ENCODE measurements around the gene PDE6A. TPM values are rescaled to one million over a fixed set of nuclear protein-coding genes. Genes with fewer than 3 reads are reported as not detected.

PDE6A gene
- total RNA-seq, 1 experiment from 2014 or later = not detected

DNA sequence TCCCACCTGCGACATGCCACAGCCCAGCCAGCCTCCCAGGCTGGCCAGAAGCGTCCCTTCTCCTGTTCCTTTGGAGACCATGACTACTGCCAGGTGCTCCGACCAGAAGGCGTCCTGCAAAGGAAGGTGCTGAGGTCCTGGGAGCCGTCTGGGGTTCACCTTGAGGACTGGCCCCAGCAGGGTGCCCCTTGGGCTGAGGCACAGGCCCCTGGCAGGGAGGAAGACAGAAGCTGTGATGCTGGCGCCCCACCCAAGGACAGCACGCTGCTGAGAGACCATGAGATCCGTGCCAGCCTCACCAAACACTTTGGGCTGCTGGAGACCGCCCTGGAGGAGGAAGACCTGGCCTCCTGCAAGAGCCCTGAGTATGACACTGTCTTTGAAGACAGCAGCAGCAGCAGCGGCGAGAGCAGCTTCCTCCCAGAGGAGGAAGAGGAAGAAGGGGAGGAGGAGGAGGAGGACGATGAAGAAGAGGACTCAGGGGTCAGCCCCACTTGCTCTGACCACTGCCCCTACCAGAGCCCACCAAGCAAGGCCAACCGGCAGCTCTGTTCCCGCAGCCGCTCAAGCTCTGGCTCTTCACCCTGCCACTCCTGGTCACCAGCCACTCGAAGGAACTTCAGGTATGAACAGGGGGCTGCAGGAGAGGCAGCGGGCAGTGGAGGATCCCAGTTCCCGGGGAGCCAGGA is 108.0 kb downstream of the PDE6A start:
- no peak overlapping the region for H4K5ac ChIP-seq (ENCODE audit: insufficient read length, low read depth, low read length)
- TF ChIP-seq CTCF (conservative IDR thresholded peaks at IDR 0.05) = no peak
- H2BK120ac ChIP-seq (ENCODE audit: low read depth, low read length, poor library complexity, severe bottlenecking) = no peak overlapping the region
- H3K18ac ChIP-seq (ENCODE audit: insufficient read length, low read depth, low read length) = no peak overlapping the region
- no peak overlapping the region for H4K8ac ChIP-seq (replicated peaks; ENCODE audit: insufficient read length, low read depth, low read length)
- WGBS (ENCODE audit: extremely low coverage, insufficient read length, low lambda C conversion rate) = no CpG with 5 or more reads among the region's 18 CpGs
- no peak overlapping the region for H3K27ac ChIP-seq (ENCODE audit: insufficient read length, low read depth, low read length)
- no peak overlapping the region for H2BK20ac ChIP-seq (ENCODE audit: low read depth, low read length, poor library complexity, severe bottlenecking)
- no peak for DNase-seq
- no peak overlapping the region for H2BK5ac ChIP-seq (ENCODE audit: insufficient read length, low read length)
- Mint-ChIP-seq H3K36me3 (ENCODE audit: insufficient read depth in 1 of 3, low read depth in 3 of 3) (peaks cover 0 to 7% (median 0%) of the 10 kb centered on the region in 3 experiments; a peak in 4 of 7 replicates), H3K4me3 (no peak overlapping the region; a peak in 1 of 5 replicates), H3K9me3 (no peaks in the 10 kb centered on the region), H3K27ac (peak overlapping the region in 2 of 3 experiments; percentile 44 to 95; a peak in 1 of 7 replicates), H3K27me3 (ENCODE audit: low read depth) (no peaks in the 10 kb centered on the region; the same call in 1 of the 2 replicates), H3K4me1 (peaks cover 17 to 18% of the 10 kb centered on the region in 2 experiments)
- H3K9me3 ChIP-seq (ENCODE audit: control insufficient read depth, low read depth, low read length) = no peaks in the 10 kb centered on the region
- H3K23ac ChIP-seq (ENCODE audit: insufficient read length, low read depth, low read length) = no peak overlapping the region
- H3K27me3 ChIP-seq (ENCODE audit: insufficient read depth, low read length) = no peaks in the 10 kb centered on the region
- H2AFZ ChIP-seq (ENCODE audit: low read length) = no peak overlapping the region
- no peak overlapping the region for H2BK15ac ChIP-seq (ENCODE audit: low read depth, low read length)
- no peak overlapping the region for H4K91ac ChIP-seq (ENCODE audit: insufficient read length, low read depth, low read length)
- no peaks in the 10 kb centered on the region for H3K79me2 ChIP-seq (ENCODE audit: insufficient read depth, low read length)
- no peak overlapping the region for H2AK5ac ChIP-seq (ENCODE audit: insufficient read length, low read length)
- H3K23me2 ChIP-seq (ENCODE audit: insufficient read length, low read depth, low read length, poor library complexity, severe bottlenecking) = no peaks in the 10 kb centered on the region
- no peak overlapping the region for H3K9ac ChIP-seq (ENCODE audit: extremely low read depth, insufficient read length, low read length)
- H3K4me1 ChIP-seq (ENCODE audit: insufficient read depth, low read length) = no peaks in the 10 kb centered on the region
- H3K56ac ChIP-seq (ENCODE audit: insufficient read length, low read depth, low read length) = no peak overlapping the region
- H3K4me2 ChIP-seq (ENCODE audit: insufficient read depth, insufficient read length, low read length) = no peak overlapping the region
- H3K14ac ChIP-seq (ENCODE audit: insufficient read depth, low read length) = no peak overlapping the region
- no peaks in the 10 kb centered on the region for H4K20me1 ChIP-seq (ENCODE audit: control insufficient read depth, insufficient read depth, insufficient read length)
- H3K79me1 ChIP-seq (ENCODE audit: insufficient read depth, low read depth, low read length, poor library complexity, severe bottlenecking) = no peaks in the 10 kb centered on the region
- no peak overlapping the region for H3T11ph ChIP-seq (ENCODE audit: low read length)
- H3K4ac ChIP-seq (ENCODE audit: low read depth, low read length) = no peak overlapping the region
- H2BK12ac ChIP-seq (ENCODE audit: insufficient read length, low read depth, low read length) = no peak overlapping the region
